NB4 (cell line): ENCODE measurements around the gene GATAD1.

ENCODE experiments used
- DNase-seq: peaks from one replicate; pipeline ENCODE4 v3.0.0; 2010; ENCODE audit warnings: low read depth
- H3K4me3 ChIP-seq: one replicate; pipeline ENCODE4 v1.5.1; 2011; ENCODE audit warnings: mild to moderate bottlenecking, low read depth, low read length, moderate library complexity
- MYC ChIP-seq: IDR thresholded peaks from 2 replicates; pipeline ENCODE4 v1.6.1; 2011; ENCODE audit warnings: low read depth, low read length
- POLR2A ChIP-seq: IDR thresholded peaks from 2 replicates; pipeline ENCODE4 v1.6.1; 2011; ENCODE audit warnings: mild to moderate bottlenecking; ENCODE audit not compliant: insufficient read length; ENCODE audit errors: extremely low read depth
- TF ChIP-seq, protein P1 (sequence below): IDR thresholded peaks from 2 replicates; pipeline ENCODE4 v1.6.1; 2011; ENCODE audit warnings: low read depth, low read length
- TF ChIP-seq, protein P2 (sequence below): IDR thresholded peaks from one replicate; pipeline ENCODE4 v1.5.1; 2012; ENCODE audit warnings: low read depth, low read length

Gene GATAD1

DNA sequence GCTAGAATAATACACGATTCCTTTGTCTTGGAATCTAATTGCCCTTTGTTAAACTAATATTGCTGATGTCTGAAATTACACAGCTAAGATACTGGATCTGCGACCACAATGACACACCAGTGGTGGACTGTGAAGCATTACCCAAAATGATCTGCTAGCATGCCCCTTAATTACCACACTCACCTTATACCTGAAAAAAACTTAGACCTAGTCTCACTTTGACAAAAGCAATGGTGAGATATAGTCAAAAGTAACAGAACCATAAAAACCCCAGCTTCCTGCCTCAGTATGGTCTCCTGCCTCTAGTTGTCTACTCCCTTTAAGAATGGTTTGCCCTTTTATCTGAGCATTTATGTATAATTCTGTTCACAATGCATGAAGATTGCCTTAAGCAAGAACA, 51.3 kb downstream of the GATAD1 start:
- no peak for TF ChIP-seq POLR2A
- TF ChIP-seq, protein P1, sequence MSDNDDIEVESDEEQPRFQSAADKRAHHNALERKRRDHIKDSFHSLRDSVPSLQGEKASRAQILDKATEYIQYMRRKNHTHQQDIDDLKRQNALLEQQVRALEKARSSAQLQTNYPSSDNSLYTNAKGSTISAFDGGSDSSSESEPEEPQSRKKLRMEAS, result no peak
- no peak for DNase-seq

DNA sequence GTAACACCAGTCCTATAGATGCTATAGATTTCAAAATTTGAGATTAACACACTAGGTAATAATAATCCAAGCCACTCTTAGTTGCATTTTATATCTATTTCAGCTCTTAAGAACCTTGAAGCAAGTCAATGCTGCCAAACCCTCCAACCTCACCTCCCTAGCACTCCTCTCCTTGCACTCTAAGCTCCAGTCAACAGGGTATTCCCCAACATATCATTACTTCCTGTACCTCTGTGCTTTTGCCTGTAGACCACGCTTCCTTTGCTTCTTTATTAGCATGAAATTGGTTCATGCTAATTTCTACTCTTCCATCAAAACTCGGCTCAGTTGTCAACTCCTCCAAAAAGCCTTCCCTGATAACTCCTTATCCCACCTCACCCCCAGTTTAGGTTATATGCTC, 56.5 kb downstream of the GATAD1 start:
- DNase-seq, result no peak
- no peak overlapping the region for H3K4me3 ChIP-seq
- TF ChIP-seq, protein P1, result no peak
- no peak for TF ChIP-seq MYC
- TF ChIP-seq POLR2A, result no peak
- TF ChIP-seq, protein P2, sequence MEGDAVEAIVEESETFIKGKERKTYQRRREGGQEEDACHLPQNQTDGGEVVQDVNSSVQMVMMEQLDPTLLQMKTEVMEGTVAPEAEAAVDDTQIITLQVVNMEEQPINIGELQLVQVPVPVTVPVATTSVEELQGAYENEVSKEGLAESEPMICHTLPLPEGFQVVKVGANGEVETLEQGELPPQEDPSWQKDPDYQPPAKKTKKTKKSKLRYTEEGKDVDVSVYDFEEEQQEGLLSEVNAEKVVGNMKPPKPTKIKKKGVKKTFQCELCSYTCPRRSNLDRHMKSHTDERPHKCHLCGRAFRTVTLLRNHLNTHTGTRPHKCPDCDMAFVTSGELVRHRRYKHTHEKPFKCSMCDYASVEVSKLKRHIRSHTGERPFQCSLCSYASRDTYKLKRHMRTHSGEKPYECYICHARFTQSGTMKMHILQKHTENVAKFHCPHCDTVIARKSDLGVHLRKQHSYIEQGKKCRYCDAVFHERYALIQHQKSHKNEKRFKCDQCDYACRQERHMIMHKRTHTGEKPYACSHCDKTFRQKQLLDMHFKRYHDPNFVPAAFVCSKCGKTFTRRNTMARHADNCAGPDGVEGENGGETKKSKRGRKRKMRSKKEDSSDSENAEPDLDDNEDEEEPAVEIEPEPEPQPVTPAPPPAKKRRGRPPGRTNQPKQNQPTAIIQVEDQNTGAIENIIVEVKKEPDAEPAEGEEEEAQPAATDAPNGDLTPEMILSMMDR, result no peak

More for the DNA sequence above, 51.3 kb downstream of the GATAD1 start:
- no peak overlapping the region for H3K4me3 ChIP-seq

DNA sequence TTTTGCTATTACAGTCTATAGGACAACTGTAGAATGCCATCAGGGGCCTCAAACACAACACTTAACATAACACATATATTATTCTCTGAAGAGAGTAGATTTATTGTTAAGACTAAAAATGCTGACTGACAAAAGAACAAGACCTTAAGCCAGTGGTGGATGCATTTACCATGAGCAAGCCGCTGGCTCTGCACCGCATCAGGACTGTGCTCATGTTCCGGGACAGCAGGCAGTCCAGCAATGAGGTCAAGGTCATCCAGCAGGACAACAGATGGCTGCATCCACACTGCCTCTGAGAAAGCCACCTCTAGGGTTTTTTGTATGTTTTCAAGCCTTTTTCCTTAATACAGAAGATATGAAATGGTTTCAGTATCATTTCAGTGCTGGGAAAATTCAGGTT, 57.3 kb downstream of the GATAD1 start:
- DNase-seq, result no peak
- TF ChIP-seq, protein P1, result no peak
- TF ChIP-seq MYC, result no peak
- TF ChIP-seq POLR2A, result no peak
- TF ChIP-seq, protein P2, result no peak
- H3K4me3 ChIP-seq, result no peak overlapping the region

DNA sequence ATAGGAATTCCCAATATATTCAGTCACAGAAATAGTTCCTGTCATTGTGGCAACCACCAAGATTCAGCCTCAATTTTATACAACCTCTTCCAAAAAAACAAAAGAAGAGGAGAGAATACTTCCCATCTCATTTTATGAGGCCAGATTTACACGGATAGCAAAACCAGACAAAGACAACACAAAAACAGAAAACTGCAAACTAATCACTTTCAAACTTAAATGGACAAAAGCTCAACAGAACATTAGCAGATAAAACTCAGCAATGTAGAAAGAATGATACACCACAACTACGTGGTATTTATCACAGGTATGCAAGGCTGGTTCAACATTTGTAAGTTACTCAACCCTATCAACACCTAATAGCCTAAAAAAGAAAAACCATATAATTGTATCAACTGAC, 59.1 kb downstream of the GATAD1 start:
- TF ChIP-seq, protein P2, result no peak
- TF ChIP-seq, protein P1, result no peak
- TF ChIP-seq POLR2A, result no peak
- TF ChIP-seq MYC, result no peak
- H3K4me3 ChIP-seq, result no peak overlapping the region
- DNase-seq, result no peak

DNA sequence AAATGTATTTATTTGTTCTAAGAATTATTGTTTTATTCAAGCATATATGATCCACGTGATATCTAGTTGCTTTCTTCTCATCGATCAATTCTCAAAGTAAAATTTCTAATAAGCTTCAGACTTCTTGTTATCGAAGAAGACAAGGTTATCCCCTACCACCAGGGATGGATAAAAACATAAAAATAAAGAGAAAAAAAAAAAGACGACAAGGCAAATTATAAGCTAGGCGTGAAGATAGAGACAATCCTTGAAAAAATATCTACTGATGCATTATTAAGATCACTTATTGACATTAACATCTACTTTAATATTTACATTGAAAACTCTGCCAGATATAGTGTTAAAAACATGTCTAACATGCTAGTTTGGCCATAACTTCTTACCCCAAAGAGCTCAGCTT, 61.7 kb downstream of the GATAD1 start:
- no peak overlapping the region for H3K4me3 ChIP-seq
- no peak for TF ChIP-seq MYC
- TF ChIP-seq, protein P2, result no peak
- TF ChIP-seq, protein P1, result no peak
- TF ChIP-seq POLR2A, result no peak
- DNase-seq, result no peak
